Activated CD8-positive, alpha-beta memory T cell treated with anti-CD3 and anti-CD28 coated beads for 24 hours (primary cell): Measurements from ENCODE around the gene ABCG2.
"Not testable (repeated sequence)": the region's sequence is repeated elsewhere in the genome, so short reads cannot be mapped to it uniquely, and the experiment has no call there.

Experiments used
- DNase-seq: peaks from one replicate; pipeline ENCODE4 v3.0.0-alpha.2; 2020

ABCG2 gene

DNA sequence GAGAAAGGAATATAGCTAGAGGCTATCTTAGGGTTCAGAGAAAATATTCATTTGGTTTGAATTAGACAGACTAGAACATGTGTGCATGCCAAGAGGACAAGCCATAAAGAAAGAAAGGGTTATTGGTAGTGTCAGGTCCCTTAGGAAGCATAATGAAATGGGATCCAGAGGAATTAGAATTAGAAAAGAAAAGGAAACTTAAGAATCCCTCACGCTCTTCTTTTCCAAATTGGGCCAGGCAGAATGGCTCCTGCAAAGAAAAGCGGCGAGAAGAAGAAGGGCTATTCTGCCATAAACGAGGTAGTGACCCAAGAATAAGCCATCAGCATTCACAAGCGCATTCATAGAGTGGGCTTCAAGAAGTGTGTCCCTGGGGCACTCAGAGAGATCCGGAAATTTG, 4.9 kb upstream of the ABCG2 start:
- no peak for DNase-seq

- DNase-seq = no peak
Measured at GRCh38 chr4:88162626-88163025, 4.2 kb upstream of the ABCG2 start.

DNA sequence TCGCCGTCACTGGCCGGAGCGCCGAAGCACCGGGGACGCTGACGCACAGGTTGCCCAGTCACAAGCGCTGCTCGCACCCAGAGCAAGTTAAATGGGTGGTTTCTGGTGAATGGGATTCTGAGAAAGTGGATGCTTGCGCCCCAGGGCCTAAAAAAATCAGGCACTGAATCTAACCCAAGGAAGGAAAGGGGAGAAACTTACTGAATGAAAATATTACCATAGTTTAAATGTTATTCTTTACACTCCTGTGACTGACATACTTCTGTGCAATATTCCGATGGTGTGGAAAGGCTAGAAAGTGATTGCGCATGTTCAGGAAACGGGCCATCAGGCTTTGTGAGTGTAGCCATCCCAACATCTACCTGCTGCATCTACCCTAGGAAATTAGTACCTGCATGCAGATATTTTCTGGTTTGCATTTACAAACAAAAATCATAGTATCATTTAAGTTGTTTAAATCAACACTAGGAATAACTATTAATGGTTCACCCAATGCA, 838 bp upstream of the ABCG2 start:
- DNase-seq = no peak

DNA sequence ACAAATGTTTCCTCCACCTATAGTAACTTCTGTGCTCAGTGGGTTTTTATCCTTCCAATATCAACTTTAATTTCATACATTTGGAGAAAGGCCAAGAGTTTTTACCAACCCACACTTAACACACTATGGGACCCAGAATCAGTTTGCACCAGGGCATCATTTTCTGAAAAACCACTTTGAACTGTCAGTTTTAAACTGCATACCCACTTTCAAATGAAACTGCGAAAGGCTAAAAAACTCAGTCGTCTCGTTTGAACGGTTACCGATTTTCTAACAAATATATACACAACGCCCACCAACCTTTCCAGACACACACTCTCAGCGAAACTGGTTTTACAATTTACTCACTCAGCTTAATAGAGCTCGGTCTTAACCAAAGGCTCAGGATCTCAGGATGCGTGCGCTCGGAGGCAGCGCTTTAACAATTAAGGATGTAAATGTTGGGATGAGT, 376 bp downstream of the ABCG2 start:
- DNase-seq = no peak

- DNase-seq = not testable (repeated sequence)
Measured at GRCh38 chr4:88152331-88152730, 6.1 kb downstream of the ABCG2 start.

- DNase-seq = no peak
Measured at GRCh38 chr4:88148560-88148959, 9.9 kb downstream of the ABCG2 start.

DNA sequence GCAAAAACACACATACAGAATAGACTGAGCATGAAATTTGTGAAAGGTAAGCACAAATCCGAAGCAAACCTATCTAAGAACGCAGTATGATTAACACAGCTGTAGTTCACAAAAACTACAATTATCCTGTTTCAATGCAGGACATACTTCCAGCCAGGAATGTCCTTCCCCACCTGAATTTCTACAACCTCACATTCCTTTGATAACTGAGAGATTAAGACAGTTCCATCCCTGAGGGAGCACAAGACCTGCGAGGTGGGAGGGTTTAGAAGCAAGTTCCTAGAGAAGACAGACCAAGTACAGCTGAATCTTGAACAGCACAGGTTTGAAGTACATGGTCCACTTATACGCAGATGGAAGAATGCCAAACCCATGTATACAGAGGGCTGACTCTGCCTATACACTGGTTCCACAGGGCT, 10.6 kb downstream of the ABCG2 start:
- DNase-seq = no peak

- DNase-seq = no peak
Measured at GRCh38 chr4:88146891-88147290, 11.5 kb downstream of the ABCG2 start.

- DNase-seq = no peak
Measured at GRCh38 chr4:88144866-88145300, 13.6 kb downstream of the ABCG2 start.

DNA sequence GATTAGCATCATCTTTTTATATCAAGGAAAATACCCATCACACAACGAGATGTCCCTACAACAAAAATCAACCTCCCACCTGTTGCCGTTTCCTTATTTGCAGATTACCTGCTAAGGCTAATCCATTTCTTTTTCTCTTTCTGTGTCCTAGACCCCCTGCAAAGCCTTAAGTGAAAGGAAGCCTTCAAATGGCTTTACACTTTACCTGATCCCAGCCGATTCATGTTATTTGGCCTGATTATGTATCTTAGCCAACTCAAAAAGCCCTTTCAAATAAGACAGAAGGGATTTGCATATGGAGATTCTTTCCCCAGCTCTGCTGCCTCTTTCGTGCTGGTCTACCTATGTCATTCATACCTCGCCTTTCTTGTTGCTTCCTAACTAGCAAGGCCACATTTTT, 14.4 kb downstream of the ABCG2 start:
- DNase-seq = no peak

GRCh38 chr4:88143504-88143903, 14.9 kb downstream of the ABCG2 start:
- no peak for DNase-seq

GRCh38 chr4:88138561-88138960, 19.9 kb downstream of the ABCG2 start:
- DNase-seq = no peak

DNA sequence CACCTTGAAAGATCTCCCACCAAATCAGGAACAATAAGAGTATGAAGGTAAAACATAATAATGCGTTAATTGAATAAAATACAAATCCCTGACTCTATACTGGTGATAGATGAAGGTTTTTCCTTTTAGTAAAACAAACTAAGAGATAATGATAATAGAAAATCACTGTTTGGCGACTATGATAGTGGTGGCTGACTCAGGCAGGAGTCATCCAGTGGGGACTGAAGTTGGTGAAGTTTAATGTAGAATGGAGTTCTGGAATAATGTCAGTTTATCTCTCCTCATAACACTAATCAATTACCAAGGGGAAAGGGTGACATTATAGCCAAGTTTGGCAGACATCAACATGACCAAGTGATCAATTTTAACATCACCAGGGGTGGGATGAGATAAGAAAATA, 21.3 kb downstream of the ABCG2 start:
- no peak for DNase-seq

DNA sequence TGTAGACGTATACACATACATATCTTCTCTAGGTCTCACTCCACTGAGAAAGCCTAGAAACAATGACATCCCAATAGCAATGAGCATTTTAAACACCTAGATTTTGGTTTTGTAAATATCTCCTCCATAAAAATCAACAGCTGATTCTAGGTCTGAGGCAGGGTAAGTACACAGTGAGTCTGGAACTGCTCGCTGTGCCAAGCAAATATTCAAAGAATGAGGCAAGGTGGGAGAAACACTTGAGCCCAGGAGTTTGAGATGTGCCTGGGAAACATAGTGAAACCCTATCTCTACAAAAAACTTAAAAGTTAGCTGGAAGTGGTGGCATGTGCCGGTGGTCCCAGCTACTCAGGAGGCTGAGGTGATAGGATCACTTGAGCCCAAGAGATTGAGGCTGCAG, 22.2 kb downstream of the ABCG2 start:
- DNase-seq = no peak

DNA sequence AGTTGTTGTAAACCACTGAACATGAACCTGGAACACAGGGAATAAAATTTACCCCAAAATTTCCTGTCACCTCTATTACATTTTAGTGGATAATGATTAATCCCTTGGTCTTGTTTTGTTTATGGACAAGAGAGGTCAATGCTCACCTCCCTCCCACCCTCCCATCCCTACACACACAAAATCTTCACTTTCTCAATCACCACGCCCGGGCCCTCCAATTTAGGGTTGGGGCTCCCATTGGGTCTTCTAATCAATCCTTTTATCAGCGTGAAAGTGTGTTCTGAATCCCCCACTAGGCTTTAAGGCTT, 23.1 kb downstream of the ABCG2 start:
- DNase-seq = no peak

DNA sequence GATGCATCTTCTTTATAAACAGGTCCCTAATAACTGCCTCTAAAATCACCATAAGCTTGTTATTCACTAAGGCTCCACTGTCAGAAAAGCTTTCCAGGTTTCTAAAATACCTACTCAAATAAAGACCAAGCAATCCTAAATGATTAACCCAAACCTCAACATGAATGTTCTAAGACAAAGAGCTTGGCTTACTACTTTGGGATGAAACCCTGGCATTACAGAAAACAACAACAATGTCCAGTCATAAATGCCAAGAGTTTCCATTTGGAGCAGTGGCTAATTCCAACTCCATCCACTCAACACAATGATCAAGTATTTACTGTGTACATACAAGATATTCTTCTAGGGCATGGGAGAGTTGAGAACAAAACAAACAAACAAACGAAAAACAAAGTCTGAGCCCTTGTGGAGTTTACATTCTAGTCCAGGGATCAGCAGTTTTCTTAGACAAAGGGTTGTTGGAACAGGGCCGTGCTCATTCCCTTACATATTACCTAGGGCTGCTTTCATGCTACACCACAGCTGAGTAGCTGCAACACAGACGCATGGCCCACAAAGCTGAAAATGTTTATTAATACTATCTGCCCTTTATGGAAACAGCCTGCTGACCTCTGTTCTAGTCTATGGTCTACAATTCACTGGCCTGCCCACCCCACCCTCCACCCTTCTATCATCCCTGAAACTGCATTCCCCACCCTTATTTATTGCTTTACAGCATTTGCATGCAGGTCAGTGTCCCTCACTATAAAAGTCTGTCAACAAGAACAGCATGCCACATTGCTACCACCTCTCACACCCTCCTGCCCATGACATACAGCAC, 23.7 kb downstream of the ABCG2 start:
- DNase-seq = no peak

- no peak for DNase-seq
Measured at GRCh38 chr4:88134111-88134510, 24.3 kb downstream of the ABCG2 start.

- DNase-seq = no peak
Measured at GRCh38 chr4:88130544-88131305, 27.7 kb downstream of the ABCG2 start.

DNA sequence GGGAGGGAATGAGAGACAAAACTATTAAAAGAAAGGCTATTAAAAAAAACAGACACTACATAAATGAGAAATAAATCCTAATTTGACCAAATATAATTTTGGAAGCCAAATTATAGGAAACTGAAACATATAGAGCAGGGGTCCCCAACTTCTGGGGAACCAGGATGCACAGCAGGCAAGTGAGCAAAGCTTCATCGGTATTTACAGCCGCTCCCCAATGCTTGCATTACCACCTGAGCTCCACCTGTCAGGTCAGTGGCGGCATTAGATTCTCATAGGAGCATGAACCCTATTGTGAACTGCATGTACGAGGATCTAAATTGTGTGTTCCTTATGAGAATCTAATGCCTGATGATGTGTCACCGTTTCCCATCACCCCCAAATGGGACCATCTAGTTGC, 28.4 kb downstream of the ABCG2 start:
- no peak for DNase-seq

DNA sequence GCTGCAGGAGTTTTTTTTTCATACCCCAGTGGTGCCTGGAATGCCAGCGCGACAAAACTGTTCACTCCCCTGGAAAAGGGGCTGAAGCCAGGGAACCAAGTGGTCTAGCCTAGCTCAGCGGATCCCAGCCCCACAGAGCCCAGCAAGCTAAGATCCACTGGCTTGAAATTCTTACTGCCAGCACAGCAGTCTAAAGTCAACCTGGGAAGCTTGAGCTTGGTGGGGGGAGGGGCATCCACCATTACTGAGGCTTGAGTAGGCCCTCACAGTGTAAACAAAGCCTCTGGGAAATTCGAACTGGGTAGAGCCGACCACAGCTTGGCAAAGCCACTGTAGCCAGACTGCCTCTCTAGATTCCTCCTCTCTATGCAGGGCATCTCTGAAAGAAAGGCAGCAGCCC, 36.2 kb downstream of the ABCG2 start:
- not testable (repeated sequence) for DNase-seq

- no peak for DNase-seq
Measured at GRCh38 chr4:88119943-88120342, 38.5 kb downstream of the ABCG2 start.

- DNase-seq = no peak
Measured at GRCh38 chr4:88115587-88115986, 42.9 kb downstream of the ABCG2 start.

GRCh38 chr4:88112856-88113255, 45.6 kb downstream of the ABCG2 start:
- DNase-seq = no peak

GRCh38 chr4:88110826-88111225, 47.6 kb downstream of the ABCG2 start:
- DNase-seq = no peak
